HFF-Myc (cell line): ENCODE data around the gene GPR183.

Experiments
- DNase-seq: peaks from one replicate; pipeline ENCODE4 v3.0.0-alpha.2; 2011; ENCODE audit warnings: low read depth; ENCODE audit errors: extremely low read depth
- H3K4me3 ChIP-seq: replicated peaks from 2 replicates; pipeline ENCODE4 v1.5.1; 2011; ENCODE audit warnings: low read depth, mild to moderate bottlenecking, control low read depth, low read length
- TF ChIP-seq, protein P1 (sequence below): IDR thresholded peaks from 2 replicates; pipeline ENCODE4 v1.5.1; 2012; ENCODE audit warnings: mild to moderate bottlenecking, low read depth, low read length, control low read depth; ENCODE audit errors: missing control alignments

The GPR183 gene

DNA sequence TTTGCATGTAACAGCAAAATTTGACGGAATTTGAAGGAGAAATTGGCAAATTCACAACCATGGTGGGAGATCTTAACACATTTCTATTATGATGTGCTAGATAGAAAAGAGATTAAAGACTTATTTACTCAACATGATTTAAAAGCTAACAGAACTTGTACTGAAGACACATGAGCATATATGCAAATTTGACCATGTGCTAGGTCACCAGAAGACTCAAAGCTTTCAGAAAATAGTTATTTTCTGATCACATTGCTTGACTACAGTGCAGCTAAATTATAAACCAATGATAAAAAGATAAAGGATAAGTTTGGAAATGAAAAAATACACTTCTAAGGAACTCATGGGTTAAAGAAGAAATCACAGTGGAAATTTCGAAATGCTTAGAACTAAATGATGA, 9.1 kb downstream of the GPR183 start:
- H3K4me3 ChIP-seq = no peak overlapping the region
- TF ChIP-seq, protein P1, sequence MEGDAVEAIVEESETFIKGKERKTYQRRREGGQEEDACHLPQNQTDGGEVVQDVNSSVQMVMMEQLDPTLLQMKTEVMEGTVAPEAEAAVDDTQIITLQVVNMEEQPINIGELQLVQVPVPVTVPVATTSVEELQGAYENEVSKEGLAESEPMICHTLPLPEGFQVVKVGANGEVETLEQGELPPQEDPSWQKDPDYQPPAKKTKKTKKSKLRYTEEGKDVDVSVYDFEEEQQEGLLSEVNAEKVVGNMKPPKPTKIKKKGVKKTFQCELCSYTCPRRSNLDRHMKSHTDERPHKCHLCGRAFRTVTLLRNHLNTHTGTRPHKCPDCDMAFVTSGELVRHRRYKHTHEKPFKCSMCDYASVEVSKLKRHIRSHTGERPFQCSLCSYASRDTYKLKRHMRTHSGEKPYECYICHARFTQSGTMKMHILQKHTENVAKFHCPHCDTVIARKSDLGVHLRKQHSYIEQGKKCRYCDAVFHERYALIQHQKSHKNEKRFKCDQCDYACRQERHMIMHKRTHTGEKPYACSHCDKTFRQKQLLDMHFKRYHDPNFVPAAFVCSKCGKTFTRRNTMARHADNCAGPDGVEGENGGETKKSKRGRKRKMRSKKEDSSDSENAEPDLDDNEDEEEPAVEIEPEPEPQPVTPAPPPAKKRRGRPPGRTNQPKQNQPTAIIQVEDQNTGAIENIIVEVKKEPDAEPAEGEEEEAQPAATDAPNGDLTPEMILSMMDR = no peak
- no peak for DNase-seq

DNA sequence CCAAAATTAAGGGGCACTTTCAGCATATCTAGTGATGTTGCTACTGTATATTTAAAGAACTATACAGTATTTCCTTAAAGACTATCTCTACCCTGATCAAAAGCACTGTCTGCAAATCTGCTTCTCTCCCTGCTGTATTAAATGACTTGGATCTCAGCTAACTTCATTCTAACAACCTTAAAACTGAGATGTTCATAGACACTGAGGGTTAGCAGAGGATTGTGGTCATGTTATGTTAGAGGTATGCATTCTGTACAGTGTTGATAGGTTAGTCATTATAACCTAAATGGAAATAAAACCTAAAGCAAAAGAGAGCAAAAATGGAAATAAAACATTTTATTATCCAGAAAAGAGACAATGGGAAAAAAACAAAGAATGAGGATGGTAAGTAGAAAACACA, 9.9 kb downstream of the GPR183 start:
- no peak overlapping the region for H3K4me3 ChIP-seq
- TF ChIP-seq, protein P1 = no peak
- no peak for DNase-seq

DNA sequence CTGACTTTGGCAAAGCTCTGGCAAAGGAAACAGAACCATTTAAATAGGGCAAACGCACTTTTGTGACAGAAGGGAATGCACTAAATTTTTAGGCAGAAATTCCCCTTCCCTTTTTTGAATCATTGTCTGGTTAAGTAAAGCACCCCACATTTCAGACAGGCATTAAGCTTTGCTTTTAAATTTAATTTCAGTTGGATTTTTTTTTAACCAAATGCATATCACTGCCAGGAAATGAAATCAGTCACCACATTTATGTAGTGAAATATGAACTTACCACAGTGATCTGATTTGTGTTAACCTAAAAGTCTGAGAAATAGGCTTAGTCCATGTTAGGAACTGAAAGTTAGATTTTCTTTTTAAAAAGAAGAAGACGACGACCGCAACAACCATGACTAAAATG, 10.8 kb downstream of the GPR183 start:
- TF ChIP-seq, protein P1 = no peak
- H3K4me3 ChIP-seq = no peak overlapping the region
- no peak for DNase-seq

DNA sequence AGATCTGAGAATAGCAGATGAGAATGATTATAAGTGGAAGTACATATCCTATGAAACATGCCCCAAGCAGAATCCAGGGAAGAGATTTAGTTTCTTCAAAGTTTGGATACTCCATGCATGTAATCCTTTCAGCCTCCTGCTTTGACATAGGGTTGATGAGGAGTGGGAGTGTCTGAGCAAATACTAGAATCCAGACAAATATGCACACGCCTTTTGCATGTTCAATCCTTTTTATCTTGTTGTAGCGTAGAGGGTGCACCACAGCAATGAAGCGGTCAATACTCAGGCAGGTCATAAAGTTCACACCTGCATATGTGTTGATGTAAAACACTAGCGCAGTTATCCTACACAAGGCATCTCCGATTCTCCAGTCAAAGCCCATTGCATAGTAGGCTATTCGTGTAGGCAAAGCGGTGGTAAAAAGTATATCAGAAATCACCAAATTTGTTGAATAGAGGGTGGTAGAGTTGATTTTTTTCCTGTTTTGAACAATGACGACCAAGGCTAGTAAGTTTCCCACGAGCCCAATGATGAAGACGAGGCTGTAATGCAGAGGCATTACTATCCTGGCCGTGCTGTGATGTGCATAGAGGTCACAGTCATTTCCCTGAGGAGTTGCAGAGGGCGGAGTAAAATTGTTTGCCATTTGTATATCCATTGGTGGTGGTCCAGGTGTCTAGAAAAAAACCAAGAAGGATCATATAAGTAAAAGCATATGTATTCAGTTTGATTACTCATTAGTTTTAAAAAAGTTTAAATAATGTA, 11.5 kb downstream of the GPR183 start:
- TF ChIP-seq, protein P1 = no peak
- no peak for DNase-seq

DNA sequence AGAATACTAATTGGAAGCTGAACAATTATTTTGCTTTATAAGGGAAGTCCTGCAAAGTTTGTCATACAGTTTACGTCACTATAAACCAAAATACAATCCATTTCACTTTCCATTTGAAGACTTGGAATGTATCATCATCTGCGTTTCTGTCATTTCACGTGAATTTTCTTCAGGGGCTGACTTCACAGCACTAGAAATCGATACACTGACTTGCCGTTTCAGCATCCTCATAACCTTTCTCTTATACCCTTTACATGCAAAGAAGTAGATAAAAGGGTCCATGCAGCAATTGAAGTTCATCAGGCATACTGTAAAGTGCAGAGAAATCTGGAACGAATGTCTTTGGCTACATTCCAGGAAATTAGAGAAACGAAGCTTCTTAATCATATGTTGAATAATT, 12.2 kb downstream of the GPR183 start:
- DNase-seq = no peak
- no peak overlapping the region for H3K4me3 ChIP-seq
- TF ChIP-seq, protein P1 = no peak

More for the DNA sequence above, 11.5 kb downstream of the GPR183 start:
- no peak overlapping the region for H3K4me3 ChIP-seq

DNA sequence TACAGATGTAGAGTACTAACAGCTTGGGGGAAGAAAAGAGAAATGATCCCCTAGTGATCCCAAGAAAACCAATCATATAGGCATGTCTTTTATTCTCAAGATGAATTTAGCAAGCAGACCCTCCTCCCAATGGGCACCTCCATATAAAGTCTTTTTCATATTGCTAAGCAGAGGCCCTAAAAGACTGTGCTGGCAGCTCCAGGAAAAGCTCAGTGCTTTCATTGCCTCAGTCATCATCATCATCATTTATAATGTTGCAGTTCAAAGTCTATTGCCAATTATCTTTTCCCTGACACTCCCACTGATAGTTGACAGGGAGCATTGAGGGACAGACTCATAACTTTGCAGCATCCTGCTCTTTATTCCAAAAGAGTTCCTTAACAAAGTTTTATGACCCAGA, 13.0 kb downstream of the GPR183 start:
- TF ChIP-seq, protein P1 = no peak
- no peak overlapping the region for H3K4me3 ChIP-seq
- DNase-seq = no peak

DNA sequence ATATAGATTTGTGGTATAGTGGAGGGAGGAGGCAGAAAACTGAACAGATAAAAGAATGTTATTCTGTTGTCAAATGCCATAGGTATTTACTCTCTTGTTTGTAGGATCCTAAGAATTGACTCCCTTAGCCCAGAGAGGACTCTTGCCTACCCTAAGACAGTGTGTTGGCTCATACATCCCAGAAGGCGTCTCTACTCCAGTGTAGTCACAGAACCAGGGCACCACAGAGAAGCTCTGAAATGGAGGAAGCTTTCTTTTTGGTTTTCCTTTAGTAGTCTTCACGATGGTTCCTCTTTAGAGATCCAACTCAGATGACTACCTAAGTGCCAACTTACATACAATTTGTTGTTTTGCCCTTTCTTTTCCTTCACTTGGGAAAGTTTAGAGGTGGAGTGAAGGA, 14.0 kb downstream of the GPR183 start:
- no peak for DNase-seq
- TF ChIP-seq, protein P1 = no peak
- no peak overlapping the region for H3K4me3 ChIP-seq
